ENCODE data around the gene CAMK2N2. TPM values are rescaled to one million over a fixed set of nuclear protein-coding genes. Genes with fewer than 3 reads are reported as not detected.

The CAMK2N2 gene
- total RNA-seq, 1 experiment from 2014 or later = 5.7 TPM

Small RNA genes within 50 kb of the gene (microRNA-seq; reads per million reads assigned to microRNA genes)
- gene MIR1224 (ENCODE audit: unreplicated experiment) = 3.2 reads per million, percentile 3 among the genes with 10 or more reads in this experiment

Other genes with a start within 250 kb of the CAMK2N2 start
- 35.1 TPM for gene ABCC5, start 243.7 kb downstream of the CAMK2N2 start, total RNA-seq (2021; ENCODE audit: unreplicated experiment)
- not detected for gene HTR3D, start 229.8 kb downstream of the CAMK2N2 start, total RNA-seq (2021; ENCODE audit: unreplicated experiment)
- gene HTR3C, start 208.5 kb downstream of the CAMK2N2 start, total RNA-seq (2021; ENCODE audit: unreplicated experiment) = not detected
- not detected for gene HTR3E, start 164.5 kb downstream of the CAMK2N2 start, total RNA-seq (2021; ENCODE audit: unreplicated experiment)
- 60.2 TPM for gene EIF2B5, start 126.2 kb downstream of the CAMK2N2 start, total RNA-seq (2021; ENCODE audit: unreplicated experiment)
- gene DVL3, start 106.2 kb downstream of the CAMK2N2 start, total RNA-seq (2021; ENCODE audit: unreplicated experiment) = 97.2 TPM
- 335 TPM for gene AP2M1, start 86.7 kb downstream of the CAMK2N2 start, total RNA-seq (2021; ENCODE audit: unreplicated experiment)
- 101 TPM for gene ABCF3, start 75.4 kb downstream of the CAMK2N2 start, total RNA-seq (2021; ENCODE audit: unreplicated experiment)
- gene VWA5B2, start 32.0 kb downstream of the CAMK2N2 start, total RNA-seq (2021; ENCODE audit: unreplicated experiment) = 0.28 TPM
- 72.7 TPM for gene ALG3, start 12.6 kb downstream of the CAMK2N2 start, total RNA-seq (2021; ENCODE audit: unreplicated experiment)
- 10.7 TPM for gene EEF1AKMT4, start 11.9 kb downstream of the CAMK2N2 start, total RNA-seq (2021; ENCODE audit: unreplicated experiment)
- not detected for gene ECE2, start 14.5 kb upstream of the CAMK2N2 start, total RNA-seq (2021; ENCODE audit: unreplicated experiment)
- gene PSMD2, start 37.7 kb upstream of the CAMK2N2 start, total RNA-seq (2021; ENCODE audit: unreplicated experiment) = 536 TPM
- 798 TPM for gene EIF4G1, start 53.1 kb upstream of the CAMK2N2 start, total RNA-seq (2021; ENCODE audit: unreplicated experiment)
- 30.1 TPM for gene FAM131A, start 76.0 kb upstream of the CAMK2N2 start, total RNA-seq (2021; ENCODE audit: unreplicated experiment)
- gene CLCN2, start 100.1 kb upstream of the CAMK2N2 start, total RNA-seq (2021; ENCODE audit: unreplicated experiment) = 22.5 TPM
- gene POLR2H, start 100.2 kb upstream of the CAMK2N2 start, total RNA-seq (2021; ENCODE audit: unreplicated experiment) = 156 TPM
- gene THPO, start 116.7 kb upstream of the CAMK2N2 start, total RNA-seq (2021; ENCODE audit: unreplicated experiment) = not detected
- 1.4 TPM for gene CHRD, start 118.5 kb upstream of the CAMK2N2 start, total RNA-seq (2021; ENCODE audit: unreplicated experiment)